ENCODE measurements around the gene MISP. TPM values are rescaled to one million over a fixed set of nuclear protein-coding genes. Genes with fewer than 3 reads are reported as not detected.

MISP gene
- polyA plus RNA-seq, 1 of the 3 experiments (the other 2 are of a cell fraction) = 0.08 TPM

- no peak overlapping the region for H2AFZ ChIP-seq (ENCODE audit: low read depth)
- ChIA-PET POLR2A (no interaction called here), CTCF (interaction anchor here (1.6 kb wide), 1 partner anchor 208 kb away, joined by 6 read pairs; the partner anchor contains the start of gene WDR18)
- WGBS (ENCODE audit: low lambda C conversion rate) = 85% methylated on average over 17 of the region's 18 CpGs
- no peak overlapping the region for H3K4me3 ChIP-seq (ENCODE audit: low read depth in 2 of 2, low read length in 1 of 2)
- no peaks in the 10 kb centered on the region for H3K36me3 ChIP-seq (replicated peaks in 1 of 2; ENCODE audit: control insufficient read depth in 1 of 2, insufficient read depth in 2 of 2, low read length in 1 of 2)
- no peaks in the 10 kb centered on the region for H3K9me2 ChIP-seq
- H4K20me1 ChIP-seq (ENCODE audit: insufficient read depth) = no peaks in the 10 kb centered on the region
- no peak overlapping the region for H3K4me2 ChIP-seq
- H3K79me2 ChIP-seq (ENCODE audit: insufficient read depth) = no peaks in the 10 kb centered on the region
- H3K9me3 ChIP-seq = no peaks in the 10 kb centered on the region
- TF ChIP-seq MXI1 (IDR thresholded peaks at IDR 0.05; ENCODE audit: low read depth, low read length) (no peak), NFIC (IDR thresholded peaks at IDR 0.05; ENCODE audit: borderline replicate concordance) (no peak), FOXJ3 (CRISPR knock-in tag; IDR thresholded peaks at IDR 0.05) (no peak), RFX5 (IDR thresholded peaks at IDR 0.05; ENCODE audit: low read length) (no peak), POLR2AphosphoS5 (IDR thresholded peaks at IDR 0.05; ENCODE audit: low read depth, low read length) (no peak), MEF2A (IDR thresholded peaks at IDR 0.05; ENCODE audit: borderline replicate concordance, low read depth) (no peak), RAD21 (IDR thresholded peaks at IDR 0.05; ENCODE audit: low read length) (no peak), FOXM1 (IDR thresholded peaks at IDR 0.05; ENCODE audit: low read depth) (no peak), FOSL2 (IDR thresholded peaks at IDR 0.05; ENCODE audit: borderline replicate concordance, low read depth) (no peak), EP300 (IDR thresholded peaks at IDR 0.05; ENCODE audit: borderline replicate concordance in 1 of 2, low read depth in 1 of 2, low read length in 1 of 2) (no peak), SMC3 (IDR thresholded peaks at IDR 0.05; ENCODE audit: low read depth, low read length) (no peak), TAF1 (IDR thresholded peaks at IDR 0.05; ENCODE audit: borderline replicate concordance, low read depth, low read length) (no peak), CHD2 (IDR thresholded peaks at IDR 0.05; ENCODE audit: low read length, partially characterized antibody) (no peak), RCOR1 (IDR thresholded peaks at IDR 0.05; ENCODE audit: low read length) (no peak), JUND (IDR thresholded peaks at IDR 0.05) (no peak), REST (IDR thresholded peaks at IDR 0.05; ENCODE audit: low read depth, low read length) (no peak), SIN3A (IDR thresholded peaks at IDR 0.05; ENCODE audit: borderline replicate concordance, low read depth, low read length) (no peak), ZBTB33 (IDR thresholded peaks at IDR 0.05; ENCODE audit: borderline replicate concordance, low read depth) (no peak), USF1 (IDR thresholded peaks at IDR 0.05; ENCODE audit: borderline replicate concordance, low read depth) (no peak)
- H3K27ac ChIP-seq (ENCODE audit: low read depth in 2 of 2, low read length in 1 of 2) = no peak overlapping the region
- DNase-seq = no peak
- no peaks in the 10 kb centered on the region for H3F3A ChIP-seq (replicated peaks; ENCODE audit: insufficient read depth)
- H3K27me3 ChIP-seq (ENCODE audit: insufficient read depth) = no peaks in the 10 kb centered on the region
- no peak overlapping the region for H3K9ac ChIP-seq
- H3K4me1 ChIP-seq (ENCODE audit: control insufficient read depth in 1 of 2, insufficient read depth in 2 of 2, low read depth in 1 of 2, low read length in 1 of 2) = no peaks in the 10 kb centered on the region
Observed at GRCh38 chr19:776549-776948, 25.6 kb downstream of the MISP start.

All from SK-N-SH (cell line).